Urinary bladder (tissue), 4 donors: ENCODE results near the gene RFPL1. TPM values are rescaled to one million over a fixed set of nuclear protein-coding genes. Genes with fewer than 3 reads are reported as not detected.

ENCODE experiments used
- DNase-seq: peaks from one replicate; pipeline ENCODE4 v3.0.0-alpha.2; 2015; ENCODE audit errors: extremely low spot score
- H3K27ac ChIP-seq: one replicate; pipeline ENCODE4 v1.5.1; 2013; ENCODE audit warnings: low read depth, mild to moderate bottlenecking, moderate library complexity
- H3K36me3 ChIP-seq: one replicate; pipeline ENCODE4 v1.6.1; 2013; ENCODE audit warnings: mild to moderate bottlenecking, moderate library complexity; ENCODE audit not compliant: insufficient read depth
- H3K4me1 ChIP-seq: one replicate; pipeline ENCODE4 v1.6.1; 2013; ENCODE audit warnings: mild to moderate bottlenecking, moderate library complexity; ENCODE audit not compliant: insufficient read depth
- H3K4me3 ChIP-seq: one replicate; pipeline ENCODE4 v1.5.1; 2013; ENCODE audit warnings: low read depth, low read length
- WGBS: extraction: QIAGEN DNeasy Blood & Tissue Kit; methylation state at CpG from one replicate; pipeline ENCODE4 v1.1.7; 2013; 5-methylcytosine and 5-hydroxymethylcytosine counted together
- polyA plus RNA-seq: library from polyadenylated mRNA; stranded (reverse); fragments of 200-250 nt; gene quantifications from one replicate; pipeline ENCODE4 v1.2.3, GENCODE V29; 2013
- total RNA-seq: library from RNA; depleted of rRNA; stranded (reverse); fragments of >200 nt; gene quantifications from one replicate; pipeline ENCODE4 v1.2.3, GENCODE V29; 2014
- donor health status: healthy with polysubstance abuse.
- donor health status: healthy.

The RFPL1 gene
- total and polyA plus RNA-seq, 2 donors, result not detected

DNA sequence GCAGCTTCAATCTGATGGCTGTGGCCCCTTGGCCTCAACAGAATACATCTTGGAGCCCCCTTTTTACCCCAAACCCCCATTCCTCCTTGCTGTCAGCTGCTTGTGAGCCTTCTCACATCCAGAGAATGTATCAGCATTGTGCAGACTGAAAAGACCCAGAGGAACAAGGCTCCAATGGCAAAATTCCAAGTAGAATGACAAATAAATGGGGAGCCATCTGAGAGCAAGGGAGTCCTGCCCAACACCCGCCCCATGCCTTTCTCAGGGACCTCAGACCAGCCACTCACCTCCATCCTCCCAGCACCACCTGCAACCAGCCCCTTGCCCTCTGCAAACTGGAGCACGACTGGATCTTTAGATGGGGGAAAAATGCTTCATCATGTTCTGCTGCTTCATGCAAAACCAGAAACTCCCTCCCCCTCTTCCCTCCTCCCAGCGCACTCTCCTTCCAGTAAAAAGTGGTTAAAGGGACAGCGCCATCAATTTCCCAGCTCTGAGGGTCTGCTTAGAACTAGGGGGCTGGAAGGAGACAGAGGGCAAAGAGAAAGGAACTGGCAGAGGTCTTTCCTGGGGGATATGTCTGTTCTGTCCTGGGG lies 39.4 kb downstream of the RFPL1 start:
- 15% methylated on average over 4 of the region's 4 CpGs for WGBS
- no peak for DNase-seq
- Histone ChIP-seq H3K27ac (no peak overlapping the region), H3K4me3 (no peak overlapping the region), H3K36me3 (no peaks in the 10 kb centered on the region), H3K4me1 (peaks cover 2% of the 10 kb centered on the region)

- no peak for DNase-seq
- WGBS, result 9% methylated on average over 21 of the region's 21 CpGs
Observed at GRCh38 chr22:29478326-29479276, 40.2 kb downstream of the RFPL1 start.

DNA sequence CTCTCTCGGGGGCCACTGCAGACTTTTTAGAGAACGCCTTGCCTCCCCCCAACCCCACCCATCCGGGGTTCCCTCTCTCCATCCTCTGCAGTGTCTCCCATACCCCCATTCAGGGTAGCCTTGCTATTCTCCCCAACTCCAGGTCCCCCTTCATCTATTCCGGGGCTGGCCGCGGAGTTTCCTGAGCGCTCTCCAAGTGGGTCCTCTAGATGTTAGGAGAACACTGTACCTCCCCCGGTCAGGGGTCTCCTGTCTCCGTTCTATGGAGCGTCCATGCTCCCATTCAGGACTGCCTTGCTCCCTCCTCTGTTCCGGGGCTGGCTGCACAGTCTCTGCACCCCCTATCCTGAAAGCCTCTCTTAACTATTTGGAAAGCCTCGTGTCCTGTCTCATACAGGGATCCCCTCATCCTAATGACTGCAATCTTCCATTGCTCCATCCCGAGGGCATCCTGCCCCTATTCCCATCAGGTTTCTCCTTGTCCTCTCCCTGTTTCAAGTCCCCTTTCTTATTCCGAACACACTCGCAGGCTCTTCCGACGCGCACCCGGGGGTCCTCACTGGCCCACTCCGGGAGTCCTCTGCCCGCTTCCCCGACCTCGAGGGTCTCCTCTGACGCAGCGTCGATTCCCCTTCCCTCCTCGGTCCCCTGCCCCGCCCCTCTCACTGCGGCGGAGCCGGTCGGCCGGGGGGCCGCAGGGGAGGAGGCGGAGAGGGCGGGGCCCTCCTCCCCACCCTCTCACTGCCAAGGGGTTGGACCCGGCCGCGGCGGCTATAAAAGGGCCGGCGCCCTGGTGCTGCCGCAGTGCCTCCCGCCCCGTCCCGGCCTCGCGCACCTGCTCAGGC lies 41.3 kb downstream of the RFPL1 start, which contains the start of gene NEFH:
NEFH (plus strand) TSS at position 802 of the 845 bp plus-strand sequence. CDS start 45 bp downstream, outside the sequence.
- Histone ChIP-seq H3K27ac (no peak within 1 kb of the TSS), H3K4me1 (peaks cover 2% of the 10 kb centered on the region), H3K36me3 (no peaks in the 10 kb centered on the region), H3K4me3 (no peak within 1 kb of the TSS)
- WGBS, result 5% methylated on average over 48 of the region's 48 CpGs
- no peak for DNase-seq

More at GRCh38 chr22:29478326-29479276, 40.2 kb downstream of the RFPL1 start:
- peaks cover 2% of the 10 kb centered on the region for H3K4me1 ChIP-seq
- no peaks in the 10 kb centered on the region for H3K36me3 ChIP-seq
- H3K27ac ChIP-seq, result no peak overlapping the region
- H3K4me3 ChIP-seq, result no peak overlapping the region

DNA sequence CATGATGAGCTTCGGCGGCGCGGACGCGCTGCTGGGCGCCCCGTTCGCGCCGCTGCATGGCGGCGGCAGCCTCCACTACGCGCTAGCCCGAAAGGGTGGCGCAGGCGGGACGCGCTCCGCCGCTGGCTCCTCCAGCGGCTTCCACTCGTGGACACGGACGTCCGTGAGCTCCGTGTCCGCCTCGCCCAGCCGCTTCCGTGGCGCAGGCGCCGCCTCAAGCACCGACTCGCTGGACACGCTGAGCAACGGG lies 41.8 kb downstream of the RFPL1 start:
- no peak for DNase-seq
- H3K27ac ChIP-seq, result no peak overlapping the region
- H3K4me1 ChIP-seq, result peaks cover 2% of the 10 kb centered on the region
- WGBS, result 3% methylated on average over 39 of the region's 39 CpGs
- H3K36me3 ChIP-seq, result no peaks in the 10 kb centered on the region
- no peak overlapping the region for H3K4me3 ChIP-seq

DNA sequence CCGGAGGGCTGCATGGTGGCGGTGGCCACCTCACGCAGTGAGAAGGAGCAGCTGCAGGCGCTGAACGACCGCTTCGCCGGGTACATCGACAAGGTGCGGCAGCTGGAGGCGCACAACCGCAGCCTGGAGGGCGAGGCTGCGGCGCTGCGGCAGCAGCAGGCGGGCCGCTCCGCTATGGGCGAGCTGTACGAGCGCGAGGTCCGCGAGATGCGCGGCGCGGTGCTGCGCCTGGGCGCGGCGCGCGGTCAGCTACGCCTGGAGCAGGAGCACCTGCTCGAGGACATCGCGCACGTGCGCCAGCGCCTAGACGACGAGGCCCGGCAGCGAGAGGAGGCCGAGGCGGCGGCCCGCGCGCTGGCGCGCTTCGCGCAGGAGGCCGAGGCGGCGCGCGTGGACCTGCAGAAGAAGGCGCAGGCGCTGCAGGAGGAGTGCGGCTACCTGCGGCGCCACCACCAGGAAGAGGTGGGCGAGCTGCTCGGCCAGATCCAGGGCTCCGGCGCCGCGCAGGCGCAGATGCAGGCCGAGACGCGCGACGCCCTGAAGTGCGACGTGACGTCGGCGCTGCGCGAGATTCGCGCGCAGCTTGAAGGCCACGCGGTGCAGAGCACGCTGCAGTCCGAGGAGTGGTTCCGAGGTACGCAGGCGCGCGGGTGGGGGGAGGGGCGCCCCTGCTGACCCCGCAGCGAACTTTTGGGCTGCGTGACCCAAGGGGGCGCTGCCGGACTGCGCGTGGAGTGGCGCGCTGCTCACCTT lies 42.3 kb downstream of the RFPL1 start:
- Histone ChIP-seq H3K4me3 (no peak overlapping the region), H3K27ac (no peak overlapping the region), H3K36me3 (no peaks in the 10 kb centered on the region), H3K4me1 (peaks cover 2% of the 10 kb centered on the region)
- no peak for DNase-seq
- WGBS, result 6% methylated on average over 107 of the region's 107 CpGs

DNA sequence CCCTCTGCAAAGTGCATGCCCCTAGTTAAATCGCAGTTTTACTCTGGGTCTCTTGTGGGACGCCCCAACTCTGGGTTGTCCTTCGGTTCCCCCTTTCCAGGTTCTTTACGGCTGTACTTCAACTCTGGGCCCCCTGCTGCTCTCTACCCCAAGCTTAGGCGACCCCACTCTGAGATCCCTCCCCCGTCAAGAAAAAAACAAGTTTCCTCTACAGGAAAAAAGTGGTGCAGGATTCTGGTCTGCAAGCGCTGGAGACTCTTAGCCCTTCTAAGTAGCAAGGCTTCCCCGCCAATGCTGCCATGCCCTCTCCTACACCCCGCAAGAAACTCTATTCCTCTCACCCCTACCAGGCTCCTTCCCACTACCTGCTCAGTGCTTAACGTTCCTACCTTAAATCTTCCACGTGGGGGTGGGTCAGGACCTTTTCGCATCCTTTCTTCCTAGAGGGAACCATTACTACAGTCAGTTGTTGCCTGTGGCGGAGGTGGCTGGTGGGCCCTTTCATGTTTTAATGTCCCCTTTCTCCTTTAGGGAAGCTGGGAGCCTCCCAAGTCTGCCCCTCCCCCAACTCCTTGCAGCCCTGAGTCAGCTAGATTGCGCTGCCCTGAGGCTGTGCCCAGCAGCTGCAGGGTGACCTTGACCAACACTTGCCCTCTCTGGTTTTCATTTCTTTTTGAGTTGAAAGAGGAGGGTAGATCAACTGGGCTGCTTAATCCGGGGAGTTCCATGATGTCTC lies 43.0 kb downstream of the RFPL1 start:
- no peak overlapping the region for H3K4me3 ChIP-seq
- H3K4me1 ChIP-seq, result peaks cover 2% of the 10 kb centered on the region
- DNase-seq, result no peak
- 11% methylated on average over 15 of the region's 15 CpGs for WGBS
- H3K36me3 ChIP-seq, result no peaks in the 10 kb centered on the region
- no peak overlapping the region for H3K27ac ChIP-seq

- WGBS, result 48% methylated on average over 11 of the region's 11 CpGs
- peaks cover 2% of the 10 kb centered on the region for H3K4me1 ChIP-seq
- H3K36me3 ChIP-seq, result no peaks in the 10 kb centered on the region
- H3K4me3 ChIP-seq, result no peak overlapping the region
- H3K27ac ChIP-seq, result no peak overlapping the region
- DNase-seq, result no peak
Observed at GRCh38 chr22:29482253-29482652, 43.9 kb downstream of the RFPL1 start.

GRCh38 chr22:29482726-29483125 lies 44.3 kb downstream of the RFPL1 start:
- Histone ChIP-seq H3K4me1 (peaks cover 2% of the 10 kb centered on the region), H3K36me3 (no peaks in the 10 kb centered on the region), H3K4me3 (no peak overlapping the region), H3K27ac (no peak overlapping the region)
- whole genome bisulfite sequencing, result 93% methylated on average over 7 of the region's 7 CpGs
- no peak for DNase-seq

- DNase-seq, result no peak
- peaks cover 2% of the 10 kb centered on the region for H3K4me1 ChIP-seq
- H3K4me3 ChIP-seq, result no peak overlapping the region
- H3K27ac ChIP-seq, result no peak overlapping the region
- H3K36me3 ChIP-seq, result no peaks in the 10 kb centered on the region
- 92% methylated on average over 13 of the region's 13 CpGs for WGBS
Observed at GRCh38 chr22:29483254-29483653, 44.9 kb downstream of the RFPL1 start.

DNA sequence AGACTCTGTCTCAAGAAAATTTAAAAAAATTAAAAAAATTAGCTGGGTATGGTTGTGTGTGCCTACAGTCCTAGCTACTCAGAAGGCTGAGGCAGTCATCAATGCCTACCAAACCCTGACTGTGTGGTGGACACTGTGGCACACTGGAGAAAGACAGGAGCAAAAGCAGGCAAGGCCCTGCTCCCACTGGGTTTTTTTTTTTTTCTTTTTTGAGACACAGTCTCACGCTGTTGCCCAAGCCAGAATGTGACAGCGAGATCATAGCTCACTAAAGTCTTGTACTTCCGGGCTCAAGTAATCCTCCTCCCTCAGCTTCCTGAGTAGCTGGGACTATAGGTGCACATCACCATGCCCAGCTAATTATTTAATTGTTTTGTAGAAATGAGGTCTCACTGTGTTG lies 46.3 kb downstream of the RFPL1 start:
- Histone ChIP-seq H3K27ac (no peak overlapping the region), H3K36me3 (no peaks in the 10 kb centered on the region), H3K4me3 (no peak overlapping the region), H3K4me1 (peaks cover 2% of the 10 kb centered on the region)
- no peak for DNase-seq
- WGBS, result 90% methylated on average over 3 of the region's 3 CpGs

- no peak for DNase-seq
Observed at GRCh38 chr22:29485448-29485847, 47.1 kb downstream of the RFPL1 start.

DNA sequence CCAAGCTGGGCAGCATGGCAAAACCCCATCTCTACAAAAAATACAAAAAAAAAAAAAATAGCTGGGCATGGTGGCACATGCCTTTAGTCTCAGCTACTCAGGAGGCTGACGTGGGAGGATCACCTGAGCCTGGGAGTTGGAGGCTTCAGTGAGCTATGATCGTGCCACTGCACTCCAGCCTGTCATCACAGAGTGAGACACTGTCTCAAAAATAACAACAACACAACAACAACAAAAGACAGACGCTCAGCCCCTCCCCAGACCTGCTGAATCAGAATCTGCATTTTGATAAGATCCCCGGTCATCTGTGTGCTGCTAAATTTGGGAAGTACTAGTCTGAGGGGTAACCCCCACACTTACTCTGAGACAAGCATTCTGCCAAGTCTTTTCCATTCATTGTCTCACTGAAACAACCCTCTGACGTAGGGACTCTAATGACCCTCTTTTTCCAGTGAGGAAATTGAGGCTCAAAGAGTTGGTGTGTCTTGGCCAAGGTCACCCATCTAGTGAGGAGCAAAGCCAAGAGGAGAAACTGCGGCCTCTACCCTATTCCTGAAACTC lies 49.1 kb downstream of the RFPL1 start:
- no peak overlapping the region for H3K4me3 ChIP-seq
- no peaks in the 10 kb centered on the region for H3K4me1 ChIP-seq
- no peak for DNase-seq
- 81% methylated on average over 6 of the region's 6 CpGs for WGBS
- no peak overlapping the region for H3K27ac ChIP-seq
- H3K36me3 ChIP-seq, result no peaks in the 10 kb centered on the region

More at GRCh38 chr22:29485448-29485847, 47.1 kb downstream of the RFPL1 start:
- Histone ChIP-seq H3K27ac (no peak overlapping the region), H3K36me3 (no peaks in the 10 kb centered on the region), H3K4me3 (no peak overlapping the region), H3K4me1 (peaks cover 2% of the 10 kb centered on the region)
- WGBS, result 92% methylated on average over 8 of the region's 8 CpGs
